Skeletal muscle satellite cell (primary cell): ENCODE data around the gene GNAS.
A peak's percentile ranks its signal among the peaks of the same experiment; 100 is the strongest.

Source experiments
- H3K27me3 ChIP-seq: 2 replicates; pipeline ENCODE4 v1.7.0; 2013; ENCODE audit warnings: low read length; ENCODE audit not compliant: control insufficient read depth, insufficient read depth
- H3K36me3 ChIP-seq: 2 replicates; pipeline ENCODE4 v1.7.0; 2013; ENCODE audit warnings: mild to moderate bottlenecking, control low read depth, low read length; ENCODE audit not compliant: insufficient read depth
- H3K4me1 ChIP-seq: 2 replicates; pipeline ENCODE4 v1.7.0; 2013; ENCODE audit warnings: low read length; ENCODE audit not compliant: control insufficient read depth, insufficient read depth
- H3K4me2 ChIP-seq: 2 replicates; pipeline ENCODE4 v1.7.0; 2013; ENCODE audit warnings: mild to moderate bottlenecking, low read length
- H3K4me3 ChIP-seq: 2 replicates; pipeline ENCODE4 v1.7.0; 2013; ENCODE audit warnings: low read length
- H3K9ac ChIP-seq: 2 replicates; pipeline ENCODE4 v1.7.0; 2013; ENCODE audit warnings: mild to moderate bottlenecking, low read depth, low read length, moderate library complexity
- H3K9me3 ChIP-seq: replicated peaks from 2 replicates; pipeline ENCODE4 v1.7.0; 2013; ENCODE audit warnings: mild to moderate bottlenecking, control low read depth, low read length

The GNAS gene

DNA sequence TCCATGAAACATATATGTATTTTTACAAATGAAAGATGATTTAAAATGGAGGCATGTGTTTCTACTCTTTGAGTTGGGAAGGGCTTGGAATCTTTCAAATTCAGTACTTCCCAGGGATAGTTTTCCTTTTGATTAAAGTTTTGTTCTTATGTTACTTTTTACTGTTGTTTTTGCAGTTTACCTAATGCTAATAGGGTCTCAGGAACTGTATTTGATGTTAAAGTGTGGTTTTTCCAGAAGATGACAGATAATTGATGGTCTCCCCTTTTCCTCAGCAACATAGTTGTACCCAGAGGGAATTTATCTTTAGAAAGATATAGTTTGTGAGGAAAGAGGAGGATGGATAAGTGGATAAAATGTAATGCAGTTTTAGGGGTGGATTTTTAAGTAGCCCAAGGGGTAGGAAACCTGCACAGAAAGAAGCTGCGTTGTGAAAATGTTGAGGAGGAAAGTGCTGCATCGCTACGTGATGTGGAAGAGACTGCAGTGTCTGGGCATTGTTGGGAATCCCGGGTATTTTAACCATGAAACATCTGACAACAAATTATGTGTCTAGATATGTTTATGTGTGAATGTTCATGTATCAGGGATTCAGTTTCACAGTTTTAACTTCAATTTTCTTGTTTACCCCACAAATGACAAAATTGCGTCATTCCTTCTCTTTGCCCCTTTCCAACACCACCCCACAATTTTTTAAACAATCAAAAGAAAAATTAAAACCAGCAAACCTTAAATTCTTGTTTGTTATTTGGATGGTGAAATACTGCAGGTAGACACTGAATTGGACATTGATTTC, 42.3 kb downstream of the GNAS start:
- H3K4me2 ChIP-seq: peak overlapping the region; percentile 77
- H3K4me3 ChIP-seq: peak overlapping the region; percentile 81
- peak overlapping the region; percentile 90 for H3K9ac ChIP-seq
- H3K36me3 ChIP-seq: peaks cover 20% of the 10 kb centered on the region
- no peaks in the 10 kb centered on the region for H3K27me3 ChIP-seq
- H3K4me1 ChIP-seq: peaks cover 63% of the 10 kb centered on the region
- no peaks in the 10 kb centered on the region for H3K9me3 ChIP-seq

DNA sequence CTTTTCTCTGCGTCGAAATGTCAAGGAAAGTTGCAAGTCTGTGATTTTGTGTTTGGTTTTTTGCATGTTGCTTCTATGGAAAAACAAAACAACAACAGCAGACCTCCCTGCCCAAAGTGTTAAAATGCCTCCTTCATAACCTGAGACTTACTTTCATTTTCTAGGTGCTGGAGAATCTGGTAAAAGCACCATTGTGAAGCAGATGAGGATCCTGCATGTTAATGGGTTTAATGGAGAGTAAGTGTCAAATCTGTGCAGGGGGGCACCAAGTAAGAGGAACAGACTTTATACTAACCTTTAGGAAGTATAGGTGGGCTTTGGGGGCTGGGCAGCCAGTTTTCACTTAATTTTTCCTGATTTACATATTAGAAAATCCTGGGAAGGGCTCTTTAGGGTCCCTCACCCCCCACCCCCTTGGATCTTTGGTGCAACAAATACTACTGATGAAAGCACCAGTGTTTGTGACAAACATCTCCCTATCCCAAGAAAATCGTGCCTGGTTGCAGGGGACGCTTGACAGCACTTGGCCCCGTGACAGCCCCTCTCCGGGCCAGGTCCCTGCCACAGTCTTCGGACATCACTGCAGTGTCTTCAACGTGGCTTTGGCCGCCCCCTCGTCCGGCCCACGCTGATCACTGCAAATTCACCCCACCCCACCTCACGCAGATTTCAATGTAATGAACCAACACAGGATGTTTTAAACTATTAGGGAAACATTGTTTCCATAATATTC, 43.1 kb downstream of the GNAS start:
- peak overlapping the region; percentile 81 for H3K4me3 ChIP-seq
- H3K4me2 ChIP-seq: peak overlapping the region; percentile 77
- H3K9ac ChIP-seq: peak overlapping the region; percentile 90
- no peaks in the 10 kb centered on the region for H3K27me3 ChIP-seq
- peaks cover 27% of the 10 kb centered on the region for H3K36me3 ChIP-seq
- H3K9me3 ChIP-seq: no peaks in the 10 kb centered on the region
- H3K4me1 ChIP-seq: peaks cover 67% of the 10 kb centered on the region

DNA sequence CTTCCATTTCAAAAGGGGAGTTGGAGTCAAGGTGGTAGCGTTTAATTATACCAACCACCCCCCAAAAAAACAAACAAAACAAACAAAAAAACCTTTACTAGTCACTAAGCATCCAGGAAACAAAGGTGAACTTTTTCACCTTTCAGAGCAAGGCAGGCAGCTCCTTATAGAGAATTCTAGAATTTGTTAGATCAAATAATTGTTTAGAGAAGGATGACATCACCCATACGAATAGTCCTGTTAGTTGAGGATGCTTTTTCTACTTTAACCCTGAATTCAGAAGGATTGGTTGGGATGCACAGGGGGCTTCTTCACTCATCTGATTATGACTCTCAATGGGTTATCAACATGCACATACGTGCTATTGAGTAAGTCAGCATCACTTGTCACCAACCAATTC, 44.3 kb downstream of the GNAS start:
- Histone ChIP-seq H3K27me3 (no peaks in the 10 kb centered on the region), H3K36me3 (peaks cover 34% of the 10 kb centered on the region), H3K9me3 (no peaks in the 10 kb centered on the region), H3K4me3 (no peak overlapping the region), H3K9ac (peak overlapping the region; percentile 90), H3K4me2 (peak overlapping the region; percentile 77), H3K4me1 (peaks cover 67% of the 10 kb centered on the region)

DNA sequence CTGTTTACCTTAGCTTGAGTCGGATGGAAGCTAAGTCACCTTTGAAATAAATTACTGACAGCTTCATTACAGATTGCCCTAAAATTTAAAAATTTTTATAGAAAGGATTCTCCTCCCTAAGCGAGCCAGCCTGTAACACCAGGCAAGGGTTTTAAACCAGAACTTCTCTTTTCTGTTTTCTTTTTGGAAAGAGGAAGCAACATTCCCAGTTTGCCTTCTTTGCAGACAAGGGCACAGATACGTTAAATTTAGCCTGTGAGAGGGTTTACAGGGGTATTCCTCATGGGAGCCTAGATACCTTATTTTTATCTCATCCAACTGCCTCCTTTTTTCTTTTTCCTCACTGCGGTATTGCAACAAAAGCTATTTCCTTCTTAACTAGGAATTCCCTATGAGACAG, 45.0 kb downstream of the GNAS start:
- Histone ChIP-seq H3K4me2 (peak overlapping the region; percentile 42), H3K36me3 (peaks cover 34% of the 10 kb centered on the region), H3K27me3 (no peaks in the 10 kb centered on the region), H3K9me3 (no peaks in the 10 kb centered on the region), H3K4me1 (peaks cover 67% of the 10 kb centered on the region), H3K4me3 (no peak overlapping the region), H3K9ac (peak overlapping the region; percentile 27)

DNA sequence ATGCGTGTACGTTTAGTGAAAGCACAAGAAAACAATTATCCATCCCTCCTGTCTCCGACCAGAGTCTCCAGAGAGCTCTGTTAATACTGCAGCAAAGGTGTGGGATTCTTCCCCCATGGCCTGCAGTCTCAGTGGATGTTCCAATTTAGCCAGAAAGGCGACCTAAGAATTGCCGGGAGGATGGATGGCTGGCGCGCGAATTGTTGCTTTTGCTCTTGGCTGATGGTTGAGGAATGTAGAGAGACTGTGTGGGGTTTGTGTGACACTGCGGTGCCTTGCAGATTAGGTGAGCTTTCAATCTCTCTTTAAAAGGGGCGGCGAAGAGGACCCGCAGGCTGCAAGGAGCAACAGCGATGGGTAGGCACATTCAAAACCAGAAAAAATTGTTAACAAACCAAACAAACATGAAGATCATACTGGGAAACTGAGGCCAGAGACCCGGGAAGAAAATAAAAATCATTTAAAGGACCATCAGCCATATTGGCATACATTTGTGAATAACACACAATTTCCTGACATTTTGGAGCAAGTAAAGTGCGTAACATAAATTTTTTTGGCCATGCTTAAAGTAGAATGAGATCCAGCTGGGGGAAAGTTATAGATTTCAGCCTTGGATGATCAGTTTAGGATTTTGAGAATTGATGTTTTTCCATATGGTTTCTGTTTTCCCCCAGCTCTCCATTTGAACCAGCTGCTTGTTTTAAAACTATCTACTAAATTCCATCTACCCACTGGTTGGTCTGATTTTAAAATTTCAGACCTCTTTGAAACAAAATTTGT, 46.3 kb downstream of the GNAS start:
- H3K9me3 ChIP-seq: no peaks in the 10 kb centered on the region
- peaks cover 40% of the 10 kb centered on the region for H3K36me3 ChIP-seq
- peak overlapping the region; percentile 17 for H3K4me2 ChIP-seq
- no peak overlapping the region for H3K9ac ChIP-seq
- H3K4me1 ChIP-seq: peaks cover 65% of the 10 kb centered on the region
- H3K27me3 ChIP-seq: no peaks in the 10 kb centered on the region
- H3K4me3 ChIP-seq: no peak overlapping the region

DNA sequence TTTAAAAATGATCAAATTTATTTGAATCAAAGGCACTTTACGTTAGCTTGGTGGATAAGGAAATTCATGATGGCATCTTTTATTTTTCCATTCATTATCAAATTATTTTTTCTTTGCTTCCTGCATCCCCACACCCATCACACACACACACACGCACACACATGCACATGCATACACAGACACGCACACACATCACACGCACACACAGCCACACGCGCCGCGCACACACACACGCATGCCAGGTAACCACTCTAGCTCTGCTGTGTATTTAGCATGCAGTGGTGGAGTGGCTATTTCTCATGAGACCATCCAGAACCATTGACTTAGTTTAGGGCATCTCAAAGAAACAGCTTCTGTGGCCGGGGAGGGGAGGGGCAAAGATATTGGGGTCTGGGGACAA, 47.0 kb downstream of the GNAS start:
- H3K9me3 ChIP-seq: no peaks in the 10 kb centered on the region
- H3K36me3 ChIP-seq: peaks cover 47% of the 10 kb centered on the region
- no peak overlapping the region for H3K4me3 ChIP-seq
- no peak overlapping the region for H3K9ac ChIP-seq
- H3K27me3 ChIP-seq: no peaks in the 10 kb centered on the region
- peaks cover 58% of the 10 kb centered on the region for H3K4me1 ChIP-seq
- H3K4me2 ChIP-seq: no peak overlapping the region

DNA sequence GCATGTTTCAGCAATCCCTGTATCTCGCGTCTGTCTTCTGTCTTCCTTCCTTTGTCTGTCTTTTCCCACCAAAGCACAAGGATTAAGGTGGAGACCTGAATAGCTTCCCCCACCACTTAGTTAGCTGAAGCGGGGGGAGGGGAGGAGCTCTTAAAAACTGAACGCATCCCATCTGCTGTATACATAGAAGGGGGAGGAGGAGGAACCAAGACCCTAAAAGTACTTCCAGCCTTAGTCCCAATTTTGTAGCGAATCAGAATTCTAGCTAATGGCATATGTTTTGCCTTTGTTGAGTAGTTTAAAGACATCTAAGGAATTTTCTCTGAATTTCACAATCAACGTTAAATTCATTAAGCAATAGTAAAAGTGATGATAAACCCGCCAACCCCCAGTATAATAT, 47.9 kb downstream of the GNAS start:
- no peaks in the 10 kb centered on the region for H3K27me3 ChIP-seq
- no peak overlapping the region for H3K9ac ChIP-seq
- peaks cover 55% of the 10 kb centered on the region for H3K36me3 ChIP-seq
- H3K4me1 ChIP-seq: peaks cover 50% of the 10 kb centered on the region
- H3K4me2 ChIP-seq: no peak overlapping the region
- H3K4me3 ChIP-seq: no peak overlapping the region
- H3K9me3 ChIP-seq: no peaks in the 10 kb centered on the region

DNA sequence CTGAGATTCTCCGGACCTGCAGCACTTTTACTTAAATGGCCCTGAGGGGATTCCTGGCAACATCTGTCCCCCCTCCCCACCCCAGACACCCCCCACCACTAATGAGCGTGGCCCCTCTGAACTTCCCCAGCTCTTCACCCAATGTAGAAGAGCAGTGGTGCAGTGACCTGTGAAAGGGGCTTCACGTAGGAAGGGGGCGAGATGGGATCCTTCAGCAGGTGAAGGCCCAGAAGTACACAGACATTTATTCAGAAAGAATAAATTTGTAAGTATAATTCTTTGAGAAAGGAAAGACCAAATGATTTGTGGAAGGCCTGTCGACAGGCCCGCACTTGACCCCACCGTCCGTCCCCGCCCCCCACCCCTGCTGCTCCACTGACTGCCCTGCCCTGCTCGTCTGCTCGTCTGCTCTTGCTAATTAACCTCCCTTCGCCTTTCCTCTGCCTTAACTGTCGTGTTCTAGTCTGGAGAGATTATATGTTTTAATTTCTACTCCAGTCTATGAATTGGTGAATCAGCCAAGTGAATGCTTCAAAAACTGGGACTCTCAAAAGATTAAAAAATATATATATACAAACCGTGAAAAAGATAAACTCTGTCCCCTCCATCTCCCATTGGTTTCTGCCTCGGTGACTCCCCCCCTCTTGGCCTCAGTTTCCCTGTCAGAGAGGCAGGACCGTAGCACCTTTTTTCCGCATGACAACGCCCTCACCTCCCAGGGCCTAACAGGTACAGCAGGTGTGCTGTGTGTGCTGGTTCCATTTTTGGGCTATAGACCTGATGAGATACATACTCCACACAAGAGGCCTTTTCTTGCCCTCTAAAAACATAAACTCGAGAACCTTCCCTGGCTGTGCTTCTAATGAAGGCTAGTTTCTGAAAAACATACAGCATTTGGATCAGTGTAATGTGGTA, 49.2 kb downstream of the GNAS start:
- Histone ChIP-seq H3K4me2 (no peak overlapping the region), H3K36me3 (peaks cover 59% of the 10 kb centered on the region), H3K9me3 (no peaks in the 10 kb centered on the region), H3K27me3 (no peaks in the 10 kb centered on the region), H3K4me3 (no peak overlapping the region), H3K4me1 (peaks cover 38% of the 10 kb centered on the region), H3K9ac (no peak overlapping the region)

DNA sequence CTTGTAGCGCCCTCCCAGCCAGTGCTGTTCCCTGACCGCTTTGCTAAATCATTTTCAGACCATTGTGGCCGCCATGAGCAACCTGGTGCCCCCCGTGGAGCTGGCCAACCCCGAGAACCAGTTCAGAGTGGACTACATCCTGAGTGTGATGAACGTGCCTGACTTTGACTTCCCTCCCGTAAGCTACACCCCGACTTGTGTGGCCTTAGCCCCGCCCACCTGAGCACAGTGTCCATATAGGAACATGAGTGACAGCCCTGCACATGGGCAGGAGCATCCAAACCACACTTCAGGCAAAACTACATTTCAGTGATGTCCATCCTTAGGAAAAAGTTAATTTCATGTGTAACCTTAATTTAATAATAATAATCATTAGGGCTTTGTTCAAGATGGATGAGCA, 51.1 kb downstream of the GNAS start:
- H3K36me3 ChIP-seq: peaks cover 66% of the 10 kb centered on the region
- no peak overlapping the region for H3K9ac ChIP-seq
- no peaks in the 10 kb centered on the region for H3K9me3 ChIP-seq
- H3K4me2 ChIP-seq: no peak overlapping the region
- peaks cover 37% of the 10 kb centered on the region for H3K4me1 ChIP-seq
- no peak overlapping the region for H3K4me3 ChIP-seq
- H3K27me3 ChIP-seq: no peaks in the 10 kb centered on the region

DNA sequence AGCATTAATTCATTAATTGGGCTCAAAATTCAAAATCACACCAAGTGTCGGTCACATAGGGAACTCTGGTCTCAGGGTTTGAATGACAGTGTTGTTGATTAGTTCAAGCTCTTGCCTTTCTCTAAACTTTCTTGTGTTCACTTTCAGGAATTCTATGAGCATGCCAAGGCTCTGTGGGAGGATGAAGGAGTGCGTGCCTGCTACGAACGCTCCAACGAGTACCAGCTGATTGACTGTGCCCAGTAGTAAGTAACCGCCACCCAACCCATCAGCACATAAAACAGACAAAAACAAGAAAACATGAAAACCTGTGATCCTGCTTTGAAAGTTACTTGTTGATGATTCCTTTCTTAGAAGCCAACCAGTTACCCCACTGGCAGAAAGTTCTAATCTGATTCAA, 52.7 kb downstream of the GNAS start:
- Histone ChIP-seq H3K4me1 (peaks cover 22% of the 10 kb centered on the region), H3K4me3 (no peak overlapping the region), H3K36me3 (peaks cover 71% of the 10 kb centered on the region), H3K4me2 (no peak overlapping the region), H3K9ac (no peak overlapping the region), H3K27me3 (no peaks in the 10 kb centered on the region), H3K9me3 (no peaks in the 10 kb centered on the region)
